WTC11 (cell line): ENCODE results near the gene NCF4. TPM values are rescaled to one million over a fixed set of nuclear protein-coding genes. Genes with fewer than 3 reads are reported as not detected.

Experiments used
- ATAC-seq: fragments of 200-7000 bp; cut with Tn5 transposase; 2 replicates; pipeline ENCODE4 v1.10.0; 2021; ENCODE audit warnings: mild to moderate bottlenecking, moderate library complexity
- CTCF ChIA-PET: fragments of 300-600 bp; sonication (Branson Sonifier 250); formaldehyde crosslinking; loops from one replicate; lab custom pipeline; 2021; ENCODE audit warnings: antibody characterized with exemption; lab: Charles Lee
- POLR2A ChIA-PET: fragments of 350-600 bp; sonication (Branson Sonifier 250); formaldehyde crosslinking; loops from one replicate; lab custom pipeline; 2021; ENCODE audit warnings: antibody characterized with exemption; lab: Charles Lee
- DNase-seq: peaks from one replicate; pipeline ENCODE4 v3.0.0; 2021; ENCODE audit warnings: low spot score
- H3K27ac Mint-ChIP-seq: 2 replicates; pipeline ENCODE4 v1.8.0; 2021; ENCODE audit warnings: mixed read lengths
- H3K27me3 Mint-ChIP-seq: 2 replicates; pipeline ENCODE4 v1.8.0; 2021; ENCODE audit warnings: low read depth, mild to moderate bottlenecking, moderate library complexity, mixed read lengths
- H3K36me3 Mint-ChIP-seq: 2 replicates; pipeline ENCODE4 v1.8.0; 2021; ENCODE audit warnings: mixed read lengths
- H3K4me1 Mint-ChIP-seq: 2 replicates; pipeline ENCODE4 v1.8.0; 2022; ENCODE audit warnings: mixed read lengths
- H3K4me3 Mint-ChIP-seq: 2 replicates; pipeline ENCODE4 v1.8.0; 2021; ENCODE audit warnings: mild to moderate bottlenecking, moderate library complexity, mixed read lengths
- H3K9me3 Mint-ChIP-seq: 2 replicates; pipeline ENCODE4 v1.8.0; 2021; ENCODE audit warnings: mixed read lengths
- ERG ChIP-seq: fragments of 250-450 bp; sonication (Bioruptor Pico); IDR thresholded peaks from 2 replicates; pipeline ENCODE4 v1.8.0; 2021; ENCODE audit warnings: mild to moderate bottlenecking
- GRHL2 ChIP-seq: fragments of 250-450 bp; sonication (Bioruptor Pico); IDR thresholded peaks from 2 replicates; pipeline ENCODE4 v1.8.0; 2022; ENCODE audit warnings: mild to moderate bottlenecking, moderate library complexity; ENCODE audit not compliant: insufficient replicate concordance, severe bottlenecking
- IRF2 ChIP-seq: sonication (generic); formaldehyde crosslinking; IDR thresholded peaks from 2 replicates; pipeline ENCODE4 v1.8.0; 2022; ENCODE audit warnings: low read depth, missing genetic modification reagents, borderline replicate concordance
- RELA ChIP-seq: sonication (generic); formaldehyde crosslinking; IDR thresholded peaks from 2 replicates; pipeline ENCODE4 v1.8.1; 2022; ENCODE audit warnings: missing genetic modification reagents, mild to moderate bottlenecking, borderline replicate concordance
- SOX15 ChIP-seq: fragments of 250-450 bp; sonication (Bioruptor Pico); IDR thresholded peaks from 2 replicates; pipeline ENCODE4 v1.9.0; 2021; ENCODE audit warnings: mild to moderate bottlenecking
- ZNF512 ChIP-seq: sonication (generic); formaldehyde crosslinking; IDR thresholded peaks from 2 replicates; pipeline ENCODE4 v1.8.1; 2022; ENCODE audit warnings: missing genetic modification reagents, borderline replicate concordance
- ZNF532 ChIP-seq: fragments of 250-450 bp; sonication (Bioruptor Pico); IDR thresholded peaks from 2 replicates; pipeline ENCODE4 v1.9.0; 2021; ENCODE audit warnings: mild to moderate bottlenecking, borderline replicate concordance
- ZNF671 ChIP-seq: fragments of 250-450 bp; sonication (Bioruptor Pico); IDR thresholded peaks from 2 replicates; pipeline ENCODE4 v1.8.0; 2021; ENCODE audit warnings: mild to moderate bottlenecking
- total RNA-seq: library from RNA; stranded (reverse); gene quantifications from 3 replicates; pipeline ENCODE4 v1.2.3, GENCODE V29; 2021
- TF ChIP-seq, protein P1 (sequence below): sonication (generic); formaldehyde crosslinking; IDR thresholded peaks from 2 replicates; pipeline ENCODE4 v1.8.0; 2022; ENCODE audit warnings: missing genetic modification reagents
- TF ChIP-seq, protein P2 (sequence below): sonication (generic); formaldehyde crosslinking; IDR thresholded peaks from 2 replicates; pipeline ENCODE4 v1.8.1; 2023; ENCODE audit warnings: mild to moderate bottlenecking, missing genetic modification reagents, borderline replicate concordance

NCF4 gene
- total RNA-seq, 1 experiment from 2014 or later: not detected

- Mint-ChIP-seq H3K9me3 (no peaks in the 10 kb centered on the region), H3K36me3 (no peaks in the 10 kb centered on the region), H3K4me1 (peaks cover 9% of the 10 kb centered on the region), H3K27ac (no peak overlapping the region), H3K4me3 (no peak overlapping the region), H3K27me3 (peaks cover 29% of the 10 kb centered on the region)
- TF ChIP-seq IRF2 (CRISPR knock-in tag) (no peak), RELA (CRISPR knock-in tag) (no peak), ERG (CRISPR knock-in tag) (no peak), SOX15 (CRISPR knock-in tag) (no peak), ZNF512 (CRISPR knock-in tag) (no peak), ZNF532 (CRISPR knock-in tag) (no peak), GRHL2 (no peak), ZNF671 (CRISPR knock-in tag) (no peak)
- TF ChIP-seq, protein P1, sequence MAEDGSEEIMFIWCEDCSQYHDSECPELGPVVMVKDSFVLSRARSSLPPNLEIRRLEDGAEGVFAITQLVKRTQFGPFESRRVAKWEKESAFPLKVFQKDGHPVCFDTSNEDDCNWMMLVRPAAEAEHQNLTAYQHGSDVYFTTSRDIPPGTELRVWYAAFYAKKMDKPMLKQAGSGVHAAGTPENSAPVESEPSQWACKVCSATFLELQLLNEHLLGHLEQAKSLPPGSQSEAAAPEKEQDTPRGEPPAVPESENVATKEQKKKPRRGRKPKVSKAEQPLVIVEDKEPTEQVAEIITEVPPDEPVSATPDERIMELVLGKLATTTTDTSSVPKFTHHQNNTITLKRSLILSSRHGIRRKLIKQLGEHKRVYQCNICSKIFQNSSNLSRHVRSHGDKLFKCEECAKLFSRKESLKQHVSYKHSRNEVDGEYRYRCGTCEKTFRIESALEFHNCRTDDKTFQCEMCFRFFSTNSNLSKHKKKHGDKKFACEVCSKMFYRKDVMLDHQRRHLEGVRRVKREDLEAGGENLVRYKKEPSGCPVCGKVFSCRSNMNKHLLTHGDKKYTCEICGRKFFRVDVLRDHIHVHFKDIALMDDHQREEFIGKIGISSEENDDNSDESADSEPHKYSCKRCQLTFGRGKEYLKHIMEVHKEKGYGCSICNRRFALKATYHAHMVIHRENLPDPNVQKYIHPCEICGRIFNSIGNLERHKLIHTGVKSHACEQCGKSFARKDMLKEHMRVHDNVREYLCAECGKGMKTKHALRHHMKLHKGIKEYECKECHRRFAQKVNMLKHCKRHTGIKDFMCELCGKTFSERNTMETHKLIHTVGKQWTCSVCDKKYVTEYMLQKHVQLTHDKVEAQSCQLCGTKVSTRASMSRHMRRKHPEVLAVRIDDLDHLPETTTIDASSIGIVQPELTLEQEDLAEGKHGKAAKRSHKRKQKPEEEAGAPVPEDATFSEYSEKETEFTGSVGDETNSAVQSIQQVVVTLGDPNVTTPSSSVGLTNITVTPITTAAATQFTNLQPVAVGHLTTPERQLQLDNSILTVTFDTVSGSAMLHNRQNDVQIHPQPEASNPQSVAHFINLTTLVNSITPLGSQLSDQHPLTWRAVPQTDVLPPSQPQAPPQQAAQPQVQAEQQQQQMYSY (CRISPR knock-in tag): no peak
- TF ChIP-seq, protein P2, sequence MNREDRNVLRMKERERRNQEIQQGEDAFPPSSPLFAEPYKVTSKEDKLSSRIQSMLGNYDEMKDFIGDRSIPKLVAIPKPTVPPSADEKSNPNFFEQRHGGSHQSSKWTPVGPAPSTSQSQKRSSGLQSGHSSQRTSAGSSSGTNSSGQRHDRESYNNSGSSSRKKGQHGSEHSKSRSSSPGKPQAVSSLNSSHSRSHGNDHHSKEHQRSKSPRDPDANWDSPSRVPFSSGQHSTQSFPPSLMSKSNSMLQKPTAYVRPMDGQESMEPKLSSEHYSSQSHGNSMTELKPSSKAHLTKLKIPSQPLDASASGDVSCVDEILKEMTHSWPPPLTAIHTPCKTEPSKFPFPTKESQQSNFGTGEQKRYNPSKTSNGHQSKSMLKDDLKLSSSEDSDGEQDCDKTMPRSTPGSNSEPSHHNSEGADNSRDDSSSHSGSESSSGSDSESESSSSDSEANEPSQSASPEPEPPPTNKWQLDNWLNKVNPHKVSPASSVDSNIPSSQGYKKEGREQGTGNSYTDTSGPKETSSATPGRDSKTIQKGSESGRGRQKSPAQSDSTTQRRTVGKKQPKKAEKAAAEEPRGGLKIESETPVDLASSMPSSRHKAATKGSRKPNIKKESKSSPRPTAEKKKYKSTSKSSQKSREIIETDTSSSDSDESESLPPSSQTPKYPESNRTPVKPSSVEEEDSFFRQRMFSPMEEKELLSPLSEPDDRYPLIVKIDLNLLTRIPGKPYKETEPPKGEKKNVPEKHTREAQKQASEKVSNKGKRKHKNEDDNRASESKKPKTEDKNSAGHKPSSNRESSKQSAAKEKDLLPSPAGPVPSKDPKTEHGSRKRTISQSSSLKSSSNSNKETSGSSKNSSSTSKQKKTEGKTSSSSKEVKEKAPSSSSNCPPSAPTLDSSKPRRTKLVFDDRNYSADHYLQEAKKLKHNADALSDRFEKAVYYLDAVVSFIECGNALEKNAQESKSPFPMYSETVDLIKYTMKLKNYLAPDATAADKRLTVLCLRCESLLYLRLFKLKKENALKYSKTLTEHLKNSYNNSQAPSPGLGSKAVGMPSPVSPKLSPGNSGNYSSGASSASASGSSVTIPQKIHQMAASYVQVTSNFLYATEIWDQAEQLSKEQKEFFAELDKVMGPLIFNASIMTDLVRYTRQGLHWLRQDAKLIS: no peak
- DNase-seq: no peak
- no peak for ATAC-seq
- POLR2A ChIA-PET: no interaction called here
- CTCF ChIA-PET: interaction anchor here (0.6 to 2.0 kb wide), 5 partner anchors 74 to 162 kb away, joined by 3 to 14 read pairs (median 3); partner anchors contain the start of gene IFT27
Measured at GRCh38 chr22:36860017-36860416, 789 bp upstream of the NCF4 start.
